D721Med (cell line): Measurements from ENCODE around the gene PYGL.

ENCODE experiments used
- DNase-seq: peaks from one replicate; pipeline ENCODE4 v3.0.0; 2011; ENCODE audit warnings: low spot score; ENCODE audit not compliant: insufficient read length
- FAIRE-seq: peaks from 2 replicates; lab custom pipeline; 2011; peaks lifted over from hg19 to GRCh38; lab: Jason Lieb, UNC
- CTCF ChIP-seq: IDR thresholded peaks from 2 replicates; pipeline ENCODE4 v1.5.1; 2012; ENCODE audit warnings: mild to moderate bottlenecking, control low read depth; ENCODE audit not compliant: insufficient read depth; ENCODE audit errors: missing control alignments

PYGL gene

GRCh38 chr14:50892255-50892654, 52.0 kb downstream of the PYGL start:
- FAIRE-seq (no peak), DNase-seq (no peak)
- TF ChIP-seq CTCF = no peak

GRCh38 chr14:50887476-50887875, 56.8 kb downstream of the PYGL start:
- TF ChIP-seq CTCF = no peak
- FAIRE-seq (no peak), DNase-seq (no peak)

- no peak for FAIRE-seq
- no peak for TF ChIP-seq CTCF
- DNase-seq = no peak
These were observed 60.5 kb downstream of the PYGL start for GRCh38 chr14:50883827-50884197.

GRCh38 chr14:50882932-50883826, 61.1 kb downstream of the PYGL start:
- TF ChIP-seq CTCF = no peak
- DNase-seq = no peak
- no peak for FAIRE-seq

- DNase-seq (no peak), FAIRE-seq (no peak)
- TF ChIP-seq CTCF = no peak
These were observed 68.8 kb downstream of the PYGL start for GRCh38 chr14:50875359-50876070.

GRCh38 chr14:50874757-50875156, 69.5 kb downstream of the PYGL start:
- DNase-seq (no peak), FAIRE-seq (no peak)
- TF ChIP-seq CTCF = no peak
